H1 (cell line): ENCODE results near the gene TBC1D22A. TPM values are rescaled to one million over a fixed set of nuclear protein-coding genes. Genes with fewer than 3 reads are reported as not detected.

ENCODE experiments used
- CTCF ChIA-PET: fragments of 300-600 bp; sonication (Branson Sonifier 250); formaldehyde crosslinking; loops from one replicate; lab custom pipeline; 2021; ENCODE audit not compliant: partially characterized antibody; lab: Charles Lee
- POLR2A ChIA-PET: fragments of 300-600 bp; sonication (Branson Sonifier 250); formaldehyde crosslinking; loops from one replicate; lab custom pipeline; 2021; ENCODE audit warnings: inconsistent platforms; ENCODE audit not compliant: partially characterized antibody; lab: Charles Lee
- DNase-seq, 2 experiments: peaks; one replicate each; pipeline versions ENCODE4 v3.0.0 to v3.0.0-alpha.2; 2010 to 2022; ENCODE audit warnings: low spot score in 2 of 2, low read depth in 1 of 2, mixed read lengths in 1 of 2
- FAIRE-seq: peaks from 2 replicates; lab custom pipeline; 2011; peaks lifted over from hg19 to GRCh38; lab: Jason Lieb, UNC
- H2AFZ ChIP-seq: 2 replicates; pipeline ENCODE4 v1.8.1; 2012; ENCODE audit warnings: low read length, inconsistent platforms
- H2AK5ac ChIP-seq: 2 replicates; pipeline ENCODE4 v1.6.1; 2013; ENCODE audit warnings: low read depth, low read length
- H2BK120ac ChIP-seq: replicated peaks from 2 replicates; pipeline ENCODE3; 2013; ENCODE audit warnings: low read depth, low read length, inconsistent platforms
- H2BK12ac ChIP-seq: 2 replicates; pipeline ENCODE4 v1.6.1; 2013; ENCODE audit warnings: low read depth, low read length
- H2BK15ac ChIP-seq: 2 replicates; pipeline ENCODE4 v1.6.1; 2013; ENCODE audit warnings: low read length
- H2BK20ac ChIP-seq: 2 replicates; pipeline ENCODE4 v1.6.1; 2013; ENCODE audit warnings: low read length
- H2BK5ac ChIP-seq: 2 replicates; pipeline ENCODE4 v1.6.1; 2013; ENCODE audit warnings: low read depth, low read length
- H3K14ac ChIP-seq: 2 replicates; pipeline ENCODE4 v1.6.1; 2013; ENCODE audit warnings: inconsistent platforms; ENCODE audit not compliant: insufficient read length
- H3K18ac ChIP-seq: 2 replicates; pipeline ENCODE4 v1.6.1; 2013; ENCODE audit warnings: low read length; ENCODE audit errors: extremely low read depth
- H3K23ac ChIP-seq: 2 replicates; pipeline ENCODE4 v1.6.1; 2013; ENCODE audit warnings: inconsistent platforms; ENCODE audit not compliant: insufficient read length
- H3K23me2 ChIP-seq: 2 replicates; pipeline ENCODE4 v1.6.1; 2013; ENCODE audit warnings: low read depth, low read length
- H3K27ac ChIP-seq: 2 replicates; pipeline ENCODE4 v1.6.1; 2011; ENCODE audit warnings: low read depth, low read length, inconsistent platforms
- H3K27me3 ChIP-seq, 4 experiments: replicated peaks in 1 of 4; 1 replicate in 1 of 4; 2 replicates in 3 of 4; pipeline versions ENCODE4 v1.6.1 to v1.8.1; 2011 to 2013; ENCODE audit warnings: low read length in 3 of 4, mild to moderate bottlenecking in 3 of 4, inconsistent platforms in 2 of 4, mixed read lengths in 2 of 4, moderate library complexity in 1 of 4; ENCODE audit not compliant: control insufficient read depth in 3 of 4, insufficient read depth in 3 of 4; ENCODE audit errors: extremely low read depth in 1 of 4
- H3K36me3 ChIP-seq, 4 experiments: 2 replicates each; pipeline versions ENCODE4 v1.6.1 to v1.8.1; 2011 to 2013; ENCODE audit warnings: mild to moderate bottlenecking in 4 of 4, low read length in 3 of 4, moderate library complexity in 2 of 4, control low read depth in 1 of 4, inconsistent platforms in 1 of 4; ENCODE audit not compliant: insufficient read depth in 4 of 4, control insufficient read depth in 2 of 4
- H3K4ac ChIP-seq: replicated peaks from 2 replicates; pipeline ENCODE3; 2013; ENCODE audit warnings: low read length, low read depth, mixed read lengths, inconsistent platforms; ENCODE audit not compliant: insufficient read length
- H3K4me1 ChIP-seq, 4 experiments: replicated peaks in 1 of 4; 1 replicate in 1 of 4; 2 replicates in 3 of 4; pipeline versions ENCODE4 v1.6.1 to v1.8.1; 2011 to 2013; ENCODE audit warnings: low read length in 3 of 4, inconsistent platforms in 2 of 4, mixed read lengths in 1 of 4; ENCODE audit not compliant: insufficient read depth in 4 of 4, control insufficient read depth in 3 of 4
- H3K4me2 ChIP-seq, 2 experiments: 2 replicates each; pipeline versions ENCODE4 v1.6.1 to v1.8.1; 2011 to 2013; ENCODE audit warnings: low read depth in 2 of 2, low read length in 2 of 2, control low read depth in 1 of 2, inconsistent platforms in 1 of 2, mild to moderate bottlenecking in 1 of 2; ENCODE audit not compliant: insufficient read depth in 1 of 2
- H3K4me3 ChIP-seq, 4 experiments: fragments of 200-600, 300-600 bp in 1 of 4; sonication (generic), shearing (Covaris generic), sonication (Bioruptor Twin) in 1 of 4; 2 replicates each; pipeline versions ENCODE4 v1.5.1 to v1.8.1; 2011 to 2016; ENCODE audit warnings: low read length in 4 of 4, low read depth in 3 of 4, control low read depth in 2 of 4, inconsistent platforms in 2 of 4, mild to moderate bottlenecking in 2 of 4, mixed read lengths in 1 of 4, moderate library complexity in 1 of 4; ENCODE audit not compliant: insufficient read depth in 2 of 4; ENCODE audit errors: extremely low read depth in 1 of 4
- H3K56ac ChIP-seq: replicated peaks from 2 replicates; pipeline ENCODE3; 2013; ENCODE audit warnings: low read depth, mild to moderate bottlenecking, mixed read lengths, low read length, inconsistent platforms; ENCODE audit not compliant: insufficient read length
- H3K79me1 ChIP-seq: 2 replicates; pipeline ENCODE4 v1.6.1; 2013; ENCODE audit warnings: low read depth, low read length, control low read depth
- H3K79me2 ChIP-seq, 2 experiments: 2 replicates each; pipeline versions ENCODE4 v1.6.1 to v1.8.1; 2012 to 2013; ENCODE audit warnings: low read length in 2 of 2, mild to moderate bottlenecking in 2 of 2, inconsistent platforms in 1 of 2; ENCODE audit not compliant: insufficient read depth in 2 of 2, control insufficient read depth in 1 of 2
- H3K9ac ChIP-seq, 4 experiments: replicated peaks in 1 of 4; 1 replicate in 1 of 4; 2 replicates in 3 of 4; pipeline versions ENCODE4 v1.6.1 to v1.8.1; 2011 to 2013; ENCODE audit warnings: low read depth in 3 of 4, low read length in 3 of 4, control low read depth in 2 of 4, mild to moderate bottlenecking in 2 of 4, moderate library complexity in 2 of 4, inconsistent platforms in 1 of 4; ENCODE audit errors: extremely low read depth in 1 of 4
- H3K9me3 ChIP-seq, 2 experiments: 2 replicates each; pipeline versions ENCODE4 v1.6.1 to v1.8.1; 2012 to 2013; ENCODE audit warnings: mild to moderate bottlenecking in 2 of 2, moderate library complexity in 2 of 2, control low read depth in 1 of 2, inconsistent platforms in 1 of 2, low read depth in 1 of 2, low read length in 1 of 2, mixed read lengths in 1 of 2; ENCODE audit not compliant: insufficient read depth in 2 of 2
- H4K20me1 ChIP-seq, 2 experiments: replicated peaks in 1 of 2; 2 replicates each; pipeline versions ENCODE3 to v1.8.1; 2011 to 2013; ENCODE audit warnings: inconsistent platforms in 2 of 2, low read length in 2 of 2, mild to moderate bottlenecking in 1 of 2; ENCODE audit not compliant: insufficient read depth in 2 of 2, control insufficient read depth in 1 of 2
- H4K5ac ChIP-seq: 2 replicates; pipeline ENCODE4 v1.6.1; 2013; ENCODE audit warnings: low read length, low read depth, mixed read lengths, inconsistent platforms; ENCODE audit not compliant: insufficient read length
- H4K8ac ChIP-seq: 2 replicates; pipeline ENCODE4 v1.8.0; 2013; ENCODE audit warnings: mild to moderate bottlenecking, moderate library complexity, low read length, inconsistent platforms; ENCODE audit not compliant: insufficient read depth; ENCODE audit errors: extremely low read depth
- H4K91ac ChIP-seq: replicated peaks from 2 replicates; pipeline ENCODE3; 2013; ENCODE audit warnings: low read length, mixed read lengths, inconsistent platforms; ENCODE audit not compliant: insufficient read length
- BACH1 ChIP-seq: IDR thresholded peaks from 2 replicates; pipeline ENCODE4 v1.6.1; 2012; ENCODE audit warnings: low read length, improper control_type of control experiment
- CTBP2 ChIP-seq: IDR thresholded peaks from 2 replicates; pipeline ENCODE4 v1.7.0; 2011; ENCODE audit warnings: borderline replicate concordance, mild to moderate bottlenecking, moderate library complexity, mixed read lengths, low read length; ENCODE audit not compliant: insufficient read depth, insufficient read length
- E2F6 ChIP-seq: IDR thresholded peaks from 2 replicates; pipeline ENCODE4 v1.6.1; 2012; ENCODE audit warnings: inconsistent platforms
- HDAC6 ChIP-seq: IDR thresholded peaks from one replicate; pipeline ENCODE4 v1.7.1; 2012; ENCODE audit warnings: low read depth, mild to moderate bottlenecking, inconsistent platforms, low read length, moderate library complexity
- KDM5A ChIP-seq: fragments of 200-600 bp; IDR thresholded peaks from 2 replicates; pipeline ENCODE4 v1.7.1; 2012; ENCODE audit warnings: mild to moderate bottlenecking, low read length, inconsistent platforms, mixed read lengths
- RBBP5 ChIP-seq: IDR thresholded peaks from 2 replicates; pipeline ENCODE4 v1.7.1; 2012; ENCODE audit warnings: low read depth, mild to moderate bottlenecking, inconsistent platforms, low read length, moderate library complexity, borderline replicate concordance
- WGBS, 2 experiments: shearing (Covaris generic) in 1 of 2; methylation state at CpG; one replicate each; pipeline versions ENCODE4 v1.1.6 to v1.1.7; 2013 to 2015; ENCODE audit warnings: low lambda C conversion rate in 2 of 2, mixed read lengths in 2 of 2, inconsistent platforms in 1 of 2, low coverage in 1 of 2, missing lambda C conversion rate in 1 of 2; ENCODE audit not compliant: insufficient replicate concordance in 2 of 2, insufficient coverage in 1 of 2, insufficient read length in 1 of 2; ENCODE audit errors: extremely low coverage in 1 of 2, missing lambda C conversion rate in 1 of 2; 5-methylcytosine and 5-hydroxymethylcytosine counted together
- polyA plus RNA-seq, 7 experiments: library from polyadenylated mRNA; depleted of rRNA in 3 of 7; stranded (reverse) in 5 of 7; unstranded in 2 of 7; fragments of >200 nt in 5 of 7; fragments of 200-250 nt in 2 of 7; gene quantifications; 1 replicate in 5 of 7; 2 replicates in 1 of 7; 4 replicates in 1 of 7; pipeline versions ENCODE4 v1.2.1 to v1.2.3, GENCODE V29; 2011 to 2013; ENCODE audit warnings: missing spikeins in 2 of 7, mixed read lengths in 2 of 7
- total RNA-seq: library from RNA; stranded (reverse); fragmentation: NEBNext Ultra II Directional; extraction: Animal tissue kit (Norgen Biotek cat#: 25700); gene quantifications from 2 replicates; pipeline ENCODE4 v1.2.1, GENCODE V29; 2021

The TBC1D22A gene
- total and polyA plus RNA-seq, 2 of the 8 experiments (the other 6 are each of a cell fraction or from before 2014, with no cell fraction given): 11.9 to 18.4 TPM

- Histone ChIP-seq H3K79me1 (no peaks in the 10 kb centered on the region; the same call in 1 of the 2 replicates), H3K56ac (no peak overlapping the region), H3K14ac (no peak overlapping the region), H3K4ac (no peak overlapping the region), H2BK15ac (no peak overlapping the region), H2BK20ac (no peak overlapping the region), H4K20me1 (no peaks in the 10 kb centered on the region), H2AFZ (no peak overlapping the region), H2AK5ac (no peak overlapping the region), H2BK120ac (no peak overlapping the region), H3K18ac (no peak overlapping the region), H3K27me3 (no peaks in the 10 kb centered on the region), H4K8ac (no peak overlapping the region), H3K4me2 (no peak overlapping the region), H3K27ac (no peak overlapping the region), H3K36me3 (no peaks in the 10 kb centered on the region), H4K91ac (no peak overlapping the region), H3K23ac (no peak overlapping the region), H3K23me2 (0 out of 2 replicates have a peak, but pooled peaks cover 2% of the 10 kb centered on the region), H3K79me2 (no peaks in the 10 kb centered on the region), H4K5ac (no peak overlapping the region), H2BK12ac (no peak overlapping the region), H3K9me3 (no peaks in the 10 kb centered on the region), H2BK5ac (no peak overlapping the region; the same call in 1 of the 2 replicates), H3K4me3 (no peak overlapping the region), H3K4me1 (no peaks in the 10 kb centered on the region), H3K9ac (no peak overlapping the region)
- CTCF ChIA-PET: interaction anchor here (1.0 to 1.4 kb wide), 2 partner anchors 9 kb away, joined by 3 to 7 read pairs; no protein-coding TSS in a partner anchor
- FAIRE-seq (no peak), DNase-seq (peak in 1 of 2 experiments; percentile 35)
- WGBS, 2 experiments: 95% methylated on average over 13 of the region's 13 CpGs; no CpG with 5 or more reads in 1 of the 2 experiments
- TF ChIP-seq BACH1: no peak
- no peak for TF ChIP-seq E2F6
- TF ChIP-seq RBBP5: no peak
- no peak for TF ChIP-seq CTBP2
- TF ChIP-seq KDM5A: no peak
- TF ChIP-seq HDAC6: no peak
- POLR2A ChIA-PET: no interaction called here
Observed at GRCh38 chr22:47112582-47112965, 350.1 kb downstream of the TBC1D22A start.
